Kasumi-1 (cell line): ENCODE measurements around the gene MAP2K2.
"Not testable (repeated sequence)": the region's sequence is repeated elsewhere in the genome, so short reads cannot be mapped to it uniquely, and the experiment has no call there.

ENCODE experiments used
- DNase-seq, 2 experiments: peaks; one replicate each; lab custom pipeline; 2025; lab: John Stamatoyannopoulos, UW

MAP2K2 gene

GRCh38 chr19:4130744-4131438, 7.0 kb upstream of the MAP2K2 start:
- DNase-seq = no peak

GRCh38 chr19:4129050-4129449, 5.1 kb upstream of the MAP2K2 start:
- DNase-seq = not testable (repeated sequence)

- DNase-seq = not testable (repeated sequence)
Observed at GRCh38 chr19:4127322-4127721, 3.4 kb upstream of the MAP2K2 start.

- DNase-seq = no peak
Observed at GRCh38 chr19:4124638-4125037, 716 bp upstream of the MAP2K2 start.

- DNase-seq = no peak
Observed at GRCh38 chr19:4122480-4122879, 1.4 kb downstream of the MAP2K2 start.

GRCh38 chr19:4121815-4122214, 2.1 kb downstream of the MAP2K2 start:
- no peak for DNase-seq

GRCh38 chr19:4121273-4121612, 2.7 kb downstream of the MAP2K2 start:
- no peak for DNase-seq

GRCh38 chr19:4120559-4121272, 3.2 kb downstream of the MAP2K2 start:
- DNase-seq = no peak

GRCh38 chr19:4119763-4120162, 4.2 kb downstream of the MAP2K2 start:
- no peak for DNase-seq

GRCh38 chr19:4115818-4116385, 8.0 kb downstream of the MAP2K2 start:
- DNase-seq = no peak

GRCh38 chr19:4115050-4115817, 8.7 kb downstream of the MAP2K2 start:
- DNase-seq = no peak

GRCh38 chr19:4114181-4114580, 9.7 kb downstream of the MAP2K2 start:
- DNase-seq = no peak

GRCh38 chr19:4113398-4114088, 10.4 kb downstream of the MAP2K2 start:
- no peak for DNase-seq

- no peak for DNase-seq
Observed at GRCh38 chr19:4112367-4112766, 11.6 kb downstream of the MAP2K2 start.

GRCh38 chr19:4109626-4109945, 14.3 kb downstream of the MAP2K2 start:
- DNase-seq = no peak

- peak; percentile 89 to 90 for DNase-seq
Observed at GRCh38 chr19:4108767-4109625, 14.9 kb downstream of the MAP2K2 start.

- DNase-seq = no peak
Observed at GRCh38 chr19:4103080-4103433, 20.9 kb downstream of the MAP2K2 start.

GRCh38 chr19:4102339-4103079, 21.4 kb downstream of the MAP2K2 start:
- no peak for DNase-seq

GRCh38 chr19:4101496-4101770, 22.5 kb downstream of the MAP2K2 start:
- no peak for DNase-seq

- no peak for DNase-seq
Observed at GRCh38 chr19:4100647-4101495, 23.1 kb downstream of the MAP2K2 start.
